GM10248 (cell line): ENCODE measurements around the gene MAPT.

Experiments
- CTCF ChIA-PET: fragments of 300-600 bp; sonication (Branson Sonifier 250); formaldehyde crosslinking; extraction: SDS; loops from one replicate; lab custom pipeline; 2021; ENCODE audit warnings: antibody characterized with exemption; lab: Yijun Ruan, JAX
- POLR2A ChIA-PET: fragments of 350-650 bp; sonication (Branson Sonifier 250); formaldehyde crosslinking; extraction: SDS; loops from one replicate; lab custom pipeline; 2020; ENCODE audit warnings: antibody characterized with exemption; lab: Yijun Ruan, JAX
- DNase-seq: peaks from one replicate; pipeline ENCODE4 v3.0.0; 2012; ENCODE audit errors: extremely low spot score
- TF ChIP-seq, protein P1 (sequence below): IDR thresholded peaks from 2 replicates; pipeline ENCODE4 v1.5.1; 2012; ENCODE audit warnings: mild to moderate bottlenecking, low read depth; ENCODE audit errors: extremely low read depth, missing control alignments, control extremely low read depth

Gene MAPT

DNA sequence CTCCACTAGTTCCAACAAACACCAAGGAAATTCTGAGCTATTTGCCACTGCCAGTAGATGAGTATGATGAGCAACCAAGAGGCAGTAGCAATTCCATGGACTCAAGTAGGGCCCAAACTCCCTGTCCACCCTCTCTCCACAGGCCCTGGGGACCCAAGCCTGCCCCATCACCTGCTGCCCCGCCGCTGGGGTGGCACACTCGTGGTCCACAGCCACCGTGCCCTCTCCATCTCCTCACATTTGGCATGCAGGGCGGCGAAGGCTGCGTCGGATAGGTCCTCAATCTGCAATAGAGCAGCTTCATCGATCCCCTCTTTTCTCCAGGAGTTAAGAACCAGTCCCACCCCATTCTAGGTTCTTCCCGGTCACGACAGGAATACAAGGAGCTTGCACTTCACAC is 138.6 kb downstream of the MAPT start:
- POLR2A ChIA-PET: interaction anchor here (0.6 kb wide), 1 partner anchor 9 kb away, joined by 9 read pairs; no protein-coding TSS in a partner anchor
- TF ChIP-seq, protein P1, sequence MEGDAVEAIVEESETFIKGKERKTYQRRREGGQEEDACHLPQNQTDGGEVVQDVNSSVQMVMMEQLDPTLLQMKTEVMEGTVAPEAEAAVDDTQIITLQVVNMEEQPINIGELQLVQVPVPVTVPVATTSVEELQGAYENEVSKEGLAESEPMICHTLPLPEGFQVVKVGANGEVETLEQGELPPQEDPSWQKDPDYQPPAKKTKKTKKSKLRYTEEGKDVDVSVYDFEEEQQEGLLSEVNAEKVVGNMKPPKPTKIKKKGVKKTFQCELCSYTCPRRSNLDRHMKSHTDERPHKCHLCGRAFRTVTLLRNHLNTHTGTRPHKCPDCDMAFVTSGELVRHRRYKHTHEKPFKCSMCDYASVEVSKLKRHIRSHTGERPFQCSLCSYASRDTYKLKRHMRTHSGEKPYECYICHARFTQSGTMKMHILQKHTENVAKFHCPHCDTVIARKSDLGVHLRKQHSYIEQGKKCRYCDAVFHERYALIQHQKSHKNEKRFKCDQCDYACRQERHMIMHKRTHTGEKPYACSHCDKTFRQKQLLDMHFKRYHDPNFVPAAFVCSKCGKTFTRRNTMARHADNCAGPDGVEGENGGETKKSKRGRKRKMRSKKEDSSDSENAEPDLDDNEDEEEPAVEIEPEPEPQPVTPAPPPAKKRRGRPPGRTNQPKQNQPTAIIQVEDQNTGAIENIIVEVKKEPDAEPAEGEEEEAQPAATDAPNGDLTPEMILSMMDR: no peak
- CTCF ChIA-PET: interaction anchor here (0.7 to 2.7 kb wide), 5 partner anchors 12 to 160 kb away, joined by 3 to 13 read pairs (median 5); partner anchors contain the start of gene KANSL1
- DNase-seq: no peak

DNA sequence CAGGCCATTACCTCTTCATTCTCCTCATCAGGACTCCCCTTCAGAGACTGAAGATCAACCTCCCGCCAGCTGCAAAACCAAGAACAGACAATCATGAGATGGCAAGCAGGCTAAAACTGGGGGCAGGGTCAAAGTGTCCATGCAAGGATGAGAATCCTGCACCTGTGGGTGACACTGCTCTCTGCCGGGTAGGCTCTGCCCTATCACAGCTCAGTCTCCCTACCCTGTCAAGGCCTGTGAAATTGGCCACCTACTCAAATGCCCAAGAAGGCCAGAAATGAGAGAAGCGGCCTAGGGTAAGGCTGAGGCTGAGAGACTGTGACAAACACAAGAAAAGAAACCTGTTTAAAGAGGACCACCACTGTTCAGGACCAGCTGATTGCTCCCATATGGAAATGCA is 139.0 kb downstream of the MAPT start:
- ChIA-PET CTCF (interaction anchor here (0.6 to 2.7 kb wide), 6 partner anchors 12 to 160 kb away, joined by 3 to 13 read pairs (median 4); partner anchors contain the start of gene KANSL1), POLR2A (interaction anchor here (0.6 kb wide), 1 partner anchor 9 kb away, joined by 9 read pairs; no protein-coding TSS in a partner anchor)
- DNase-seq: no peak
- TF ChIP-seq, protein P1: no peak

DNA sequence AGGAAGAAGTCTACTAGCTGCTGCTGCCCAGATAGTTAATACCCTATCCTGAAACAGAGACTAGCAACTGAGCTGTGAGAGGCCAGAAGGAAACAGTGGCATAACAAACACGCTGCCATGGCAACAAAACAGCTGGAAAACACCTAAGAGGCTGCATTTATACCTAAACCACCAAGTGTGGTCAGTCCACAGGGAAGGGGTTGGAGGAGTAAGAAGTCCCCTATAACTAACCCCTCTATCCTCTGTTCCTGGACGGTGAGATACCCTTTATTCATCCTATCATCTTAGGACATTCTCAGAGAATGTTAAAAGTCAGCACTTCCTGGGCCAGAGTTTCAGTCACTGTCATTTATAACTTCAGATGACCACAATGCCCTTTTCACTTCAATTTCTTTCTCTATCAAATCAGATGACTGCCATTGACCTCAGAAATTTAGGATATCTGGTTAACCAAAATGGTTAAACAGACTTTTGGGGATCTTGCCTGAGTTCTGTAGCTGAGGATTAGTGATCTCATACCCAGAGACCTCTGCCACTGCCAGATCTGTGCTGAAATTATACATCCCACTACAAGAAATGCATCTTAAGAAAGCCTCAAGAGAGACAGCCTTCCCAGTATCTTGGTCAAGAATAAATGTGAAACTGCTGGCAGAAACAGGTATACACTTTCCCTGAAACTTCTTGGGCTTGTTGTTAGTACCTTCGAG is 140.9 kb downstream of the MAPT start:
- no peak for DNase-seq
- ChIA-PET CTCF (interaction anchor here (0.8 to 3.1 kb wide), 6 partner anchors 10 to 450 kb away, joined by 3 to 26 read pairs (median 4); no protein-coding TSS in a partner anchor), POLR2A (interaction anchor here (0.6 kb wide), 1 partner anchor 13 kb away, joined by 5 read pairs; no protein-coding TSS in a partner anchor)
- TF ChIP-seq, protein P1: no peak

DNA sequence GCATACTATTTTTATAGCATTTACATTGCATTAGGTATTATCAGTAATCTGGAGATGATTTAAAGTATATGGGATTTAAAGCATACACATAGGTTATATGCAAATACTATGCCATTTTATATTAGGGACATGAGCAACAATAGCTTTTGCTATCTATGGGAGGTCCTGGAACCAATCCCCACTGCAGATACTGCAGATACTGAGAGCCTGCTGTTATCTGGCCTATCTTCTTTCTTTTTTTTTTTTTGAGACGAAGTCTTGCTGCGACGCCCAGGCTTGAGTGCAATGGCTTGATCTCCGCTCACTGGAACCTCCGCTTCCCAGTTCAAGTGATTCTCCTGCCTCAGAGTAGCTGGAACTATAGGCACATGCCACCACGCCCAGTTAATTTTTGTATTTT is 142.1 kb downstream of the MAPT start:
- POLR2A ChIA-PET: no interaction called here
- DNase-seq: no peak
- CTCF ChIA-PET: interaction anchor here (1.1 to 5.0 kb wide), 3 partner anchors 8 to 176 kb away, joined by 4 to 26 read pairs (median 16); no protein-coding TSS in a partner anchor
- TF ChIP-seq, protein P1: no peak

DNA sequence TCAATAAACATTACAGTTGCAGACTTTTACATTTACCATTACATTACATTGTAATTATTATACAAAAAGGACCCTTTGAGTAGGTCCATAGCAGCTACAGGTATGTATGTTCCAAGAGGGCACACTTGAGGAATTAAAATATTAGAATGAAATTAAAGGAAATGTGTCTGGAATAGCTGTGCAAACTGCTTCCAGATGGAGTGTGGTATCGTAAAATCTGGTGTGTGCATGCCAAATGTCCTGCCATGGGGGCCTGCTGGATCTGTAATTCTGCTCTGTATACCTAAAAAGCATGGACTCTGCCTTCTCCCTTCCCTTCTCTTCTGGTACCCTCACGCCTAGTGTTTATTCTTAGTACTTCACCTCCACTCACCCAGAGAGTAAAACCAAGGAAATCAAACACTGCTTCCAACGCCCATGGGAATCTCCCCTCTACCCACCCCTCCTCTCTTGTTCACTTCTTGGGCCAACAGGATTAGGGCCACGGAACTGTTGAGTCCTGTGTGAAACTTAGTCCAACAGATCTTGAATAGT is 143.4 kb downstream of the MAPT start:
- ChIA-PET CTCF (interaction anchor here (1.0 to 5.0 kb wide), 4 partner anchors 8 to 175 kb away, joined by 4 to 16 read pairs (median 12); no protein-coding TSS in a partner anchor), POLR2A (interaction anchor here (0.5 kb wide), 1 partner anchor 135 kb away, joined by 3 read pairs; no protein-coding TSS in a partner anchor)
- no peak for DNase-seq
- TF ChIP-seq, protein P1: no peak

DNA sequence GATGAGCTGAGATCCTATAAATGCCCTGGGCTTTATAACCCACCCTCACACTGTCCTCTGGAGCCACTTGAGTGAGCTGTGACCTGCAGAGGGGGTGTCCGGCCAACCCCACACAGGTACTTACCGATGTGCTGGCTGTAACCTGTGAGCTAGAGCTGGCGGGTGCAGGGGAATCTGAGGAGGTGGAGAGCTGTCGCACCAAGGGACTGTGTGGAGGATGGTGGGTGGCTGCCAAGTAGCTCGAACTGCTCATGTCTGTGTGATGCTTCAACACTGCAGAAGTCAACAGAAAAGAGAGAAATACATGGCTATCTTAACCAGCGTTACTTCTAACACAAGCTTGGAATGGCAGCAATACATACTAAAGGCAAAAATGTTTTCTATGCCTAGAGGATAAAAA is 144.1 kb downstream of the MAPT start:
- TF ChIP-seq, protein P1: no peak
- DNase-seq: no peak
- POLR2A ChIA-PET: no interaction called here
- CTCF ChIA-PET: interaction anchor here (1.0 to 5.0 kb wide), 9 partner anchors 8 to 207 kb away, joined by 3 to 16 read pairs (median 4); no protein-coding TSS in a partner anchor
